H1 (cell line): ENCODE data around the gene ZNF791. TPM values are rescaled to one million over a fixed set of nuclear protein-coding genes. Genes with fewer than 3 reads are reported as not detected.

ENCODE experiments used
- CTCF ChIA-PET: fragments of 300-600 bp; sonication (Branson Sonifier 250); formaldehyde crosslinking; loops from one replicate; lab custom pipeline; 2021; ENCODE audit not compliant: partially characterized antibody; lab: Charles Lee
- POLR2A ChIA-PET: fragments of 300-600 bp; sonication (Branson Sonifier 250); formaldehyde crosslinking; loops from one replicate; lab custom pipeline; 2021; ENCODE audit warnings: inconsistent platforms; ENCODE audit not compliant: partially characterized antibody; lab: Charles Lee
- DNase-seq, 2 experiments: peaks; one replicate each; pipeline versions ENCODE4 v3.0.0 to v3.0.0-alpha.2; 2010 to 2022; ENCODE audit warnings: low spot score in 2 of 2, low read depth in 1 of 2, mixed read lengths in 1 of 2
- FAIRE-seq: peaks from 2 replicates; lab custom pipeline; 2011; peaks lifted over from hg19 to GRCh38; lab: Jason Lieb, UNC
- H2AFZ ChIP-seq: 2 replicates; pipeline ENCODE4 v1.8.1; 2012; ENCODE audit warnings: low read length, inconsistent platforms
- H2AK5ac ChIP-seq: 2 replicates; pipeline ENCODE4 v1.6.1; 2013; ENCODE audit warnings: low read depth, low read length
- H2BK120ac ChIP-seq: replicated peaks from 2 replicates; pipeline ENCODE3; 2013; ENCODE audit warnings: low read depth, low read length, inconsistent platforms
- H2BK12ac ChIP-seq: 2 replicates; pipeline ENCODE4 v1.6.1; 2013; ENCODE audit warnings: low read depth, low read length
- H2BK15ac ChIP-seq: 2 replicates; pipeline ENCODE4 v1.6.1; 2013; ENCODE audit warnings: low read length
- H2BK20ac ChIP-seq: 2 replicates; pipeline ENCODE4 v1.6.1; 2013; ENCODE audit warnings: low read length
- H2BK5ac ChIP-seq: 2 replicates; pipeline ENCODE4 v1.6.1; 2013; ENCODE audit warnings: low read depth, low read length
- H3K14ac ChIP-seq: 2 replicates; pipeline ENCODE4 v1.6.1; 2013; ENCODE audit warnings: inconsistent platforms; ENCODE audit not compliant: insufficient read length
- H3K18ac ChIP-seq: 2 replicates; pipeline ENCODE4 v1.6.1; 2013; ENCODE audit warnings: low read length; ENCODE audit errors: extremely low read depth
- H3K23ac ChIP-seq: 2 replicates; pipeline ENCODE4 v1.6.1; 2013; ENCODE audit warnings: inconsistent platforms; ENCODE audit not compliant: insufficient read length
- H3K23me2 ChIP-seq: 2 replicates; pipeline ENCODE4 v1.6.1; 2013; ENCODE audit warnings: low read depth, low read length
- H3K27ac ChIP-seq: 2 replicates; pipeline ENCODE4 v1.6.1; 2011; ENCODE audit warnings: low read depth, low read length, inconsistent platforms
- H3K27me3 ChIP-seq, 4 experiments: replicated peaks in 1 of 4; 1 replicate in 1 of 4; 2 replicates in 3 of 4; pipeline versions ENCODE4 v1.6.1 to v1.8.1; 2011 to 2013; ENCODE audit warnings: low read length in 3 of 4, mild to moderate bottlenecking in 3 of 4, inconsistent platforms in 2 of 4, mixed read lengths in 2 of 4, moderate library complexity in 1 of 4; ENCODE audit not compliant: control insufficient read depth in 3 of 4, insufficient read depth in 3 of 4; ENCODE audit errors: extremely low read depth in 1 of 4
- H3K36me3 ChIP-seq, 4 experiments: 2 replicates each; pipeline versions ENCODE4 v1.6.1 to v1.8.1; 2011 to 2013; ENCODE audit warnings: mild to moderate bottlenecking in 4 of 4, low read length in 3 of 4, moderate library complexity in 2 of 4, control low read depth in 1 of 4, inconsistent platforms in 1 of 4; ENCODE audit not compliant: insufficient read depth in 4 of 4, control insufficient read depth in 2 of 4
- H3K4ac ChIP-seq: replicated peaks from 2 replicates; pipeline ENCODE3; 2013; ENCODE audit warnings: low read length, low read depth, mixed read lengths, inconsistent platforms; ENCODE audit not compliant: insufficient read length
- H3K4me1 ChIP-seq, 4 experiments: replicated peaks in 1 of 4; 1 replicate in 1 of 4; 2 replicates in 3 of 4; pipeline versions ENCODE4 v1.6.1 to v1.8.1; 2011 to 2013; ENCODE audit warnings: low read length in 3 of 4, inconsistent platforms in 2 of 4, mixed read lengths in 1 of 4; ENCODE audit not compliant: insufficient read depth in 4 of 4, control insufficient read depth in 3 of 4
- H3K4me2 ChIP-seq, 2 experiments: 2 replicates each; pipeline versions ENCODE4 v1.6.1 to v1.8.1; 2011 to 2013; ENCODE audit warnings: low read depth in 2 of 2, low read length in 2 of 2, control low read depth in 1 of 2, inconsistent platforms in 1 of 2, mild to moderate bottlenecking in 1 of 2; ENCODE audit not compliant: insufficient read depth in 1 of 2
- H3K4me3 ChIP-seq, 4 experiments: fragments of 200-600, 300-600 bp in 1 of 4; sonication (generic), shearing (Covaris generic), sonication (Bioruptor Twin) in 1 of 4; 2 replicates each; pipeline versions ENCODE4 v1.5.1 to v1.8.1; 2011 to 2016; ENCODE audit warnings: low read length in 4 of 4, low read depth in 3 of 4, control low read depth in 2 of 4, inconsistent platforms in 2 of 4, mild to moderate bottlenecking in 2 of 4, mixed read lengths in 1 of 4, moderate library complexity in 1 of 4; ENCODE audit not compliant: insufficient read depth in 2 of 4; ENCODE audit errors: extremely low read depth in 1 of 4
- H3K56ac ChIP-seq: replicated peaks from 2 replicates; pipeline ENCODE3; 2013; ENCODE audit warnings: low read depth, mild to moderate bottlenecking, mixed read lengths, low read length, inconsistent platforms; ENCODE audit not compliant: insufficient read length
- H3K79me1 ChIP-seq: 2 replicates; pipeline ENCODE4 v1.6.1; 2013; ENCODE audit warnings: low read depth, low read length, control low read depth
- H3K79me2 ChIP-seq, 2 experiments: 2 replicates each; pipeline versions ENCODE4 v1.6.1 to v1.8.1; 2012 to 2013; ENCODE audit warnings: low read length in 2 of 2, mild to moderate bottlenecking in 2 of 2, inconsistent platforms in 1 of 2; ENCODE audit not compliant: insufficient read depth in 2 of 2, control insufficient read depth in 1 of 2
- H3K9ac ChIP-seq, 4 experiments: replicated peaks in 1 of 4; 1 replicate in 1 of 4; 2 replicates in 3 of 4; pipeline versions ENCODE4 v1.6.1 to v1.8.1; 2011 to 2013; ENCODE audit warnings: low read depth in 3 of 4, low read length in 3 of 4, control low read depth in 2 of 4, mild to moderate bottlenecking in 2 of 4, moderate library complexity in 2 of 4, inconsistent platforms in 1 of 4; ENCODE audit errors: extremely low read depth in 1 of 4
- H3K9me3 ChIP-seq, 2 experiments: 2 replicates each; pipeline versions ENCODE4 v1.6.1 to v1.8.1; 2012 to 2013; ENCODE audit warnings: mild to moderate bottlenecking in 2 of 2, moderate library complexity in 2 of 2, control low read depth in 1 of 2, inconsistent platforms in 1 of 2, low read depth in 1 of 2, low read length in 1 of 2, mixed read lengths in 1 of 2; ENCODE audit not compliant: insufficient read depth in 2 of 2
- H4K20me1 ChIP-seq, 2 experiments: replicated peaks in 1 of 2; 2 replicates each; pipeline versions ENCODE3 to v1.8.1; 2011 to 2013; ENCODE audit warnings: inconsistent platforms in 2 of 2, low read length in 2 of 2, mild to moderate bottlenecking in 1 of 2; ENCODE audit not compliant: insufficient read depth in 2 of 2, control insufficient read depth in 1 of 2
- H4K5ac ChIP-seq: 2 replicates; pipeline ENCODE4 v1.6.1; 2013; ENCODE audit warnings: low read length, low read depth, mixed read lengths, inconsistent platforms; ENCODE audit not compliant: insufficient read length
- H4K8ac ChIP-seq: 2 replicates; pipeline ENCODE4 v1.8.0; 2013; ENCODE audit warnings: mild to moderate bottlenecking, moderate library complexity, low read length, inconsistent platforms; ENCODE audit not compliant: insufficient read depth; ENCODE audit errors: extremely low read depth
- H4K91ac ChIP-seq: replicated peaks from 2 replicates; pipeline ENCODE3; 2013; ENCODE audit warnings: low read length, mixed read lengths, inconsistent platforms; ENCODE audit not compliant: insufficient read length
- CHD1 ChIP-seq: IDR thresholded peaks from 2 replicates; pipeline ENCODE4 v1.6.1; 2012; ENCODE audit warnings: low read depth, low read length, improper control_type of control experiment
- KDM1A ChIP-seq: fragments of 200-600, 300-600 bp; sonication (generic); IDR thresholded peaks from 2 replicates; pipeline ENCODE4 v1.7.1; 2016; ENCODE audit warnings: mild to moderate bottlenecking, low read length, borderline replicate concordance
- MAFK ChIP-seq: IDR thresholded peaks from 2 replicates; pipeline ENCODE4 v1.6.1; 2012; ENCODE audit warnings: low read depth, mild to moderate bottlenecking, improper control_type of control experiment, low read length
- RAD21 ChIP-seq, 2 experiments: IDR thresholded peaks in 1 of 2; conservative IDR thresholded peaks in 1 of 2; 2 replicates each; pipeline ENCODE4 v1.6.1; 2011; ENCODE audit warnings: low read depth in 2 of 2, low read length in 2 of 2, improper control_type of control experiment in 1 of 2, inconsistent platforms in 1 of 2, mild to moderate bottlenecking in 1 of 2, moderate library complexity in 1 of 2
- RBBP5 ChIP-seq: IDR thresholded peaks from 2 replicates; pipeline ENCODE4 v1.7.1; 2012; ENCODE audit warnings: low read depth, mild to moderate bottlenecking, inconsistent platforms, low read length, moderate library complexity, borderline replicate concordance
- SAP30 ChIP-seq: fragments of 300-600 bp; sonication (generic); IDR thresholded peaks from 2 replicates; pipeline ENCODE4 v1.7.1; 2012; ENCODE audit warnings: low read length, moderate library complexity, mild to moderate bottlenecking, inconsistent platforms; ENCODE audit not compliant: insufficient read depth, insufficient replicate concordance
- SIX5 ChIP-seq: IDR thresholded peaks from 2 replicates; pipeline ENCODE4 v1.6.1; 2011; ENCODE audit warnings: mild to moderate bottlenecking, low read depth, low read length
- SP4 ChIP-seq: IDR thresholded peaks from 2 replicates; pipeline ENCODE4 v1.6.1; 2012; ENCODE audit warnings: low read length, inconsistent platforms
- TAF1 ChIP-seq: IDR thresholded peaks from 2 replicates; pipeline ENCODE4 v1.6.1; 2011; ENCODE audit warnings: mild to moderate bottlenecking, low read depth, low read length
- TEAD4 ChIP-seq: IDR thresholded peaks from 2 replicates; pipeline ENCODE4 v1.6.1; 2012; ENCODE audit warnings: low read depth, low read length, inconsistent platforms, mixed read lengths
- USF2 ChIP-seq: IDR thresholded peaks from 2 replicates; pipeline ENCODE4 v1.6.1; 2011; ENCODE audit warnings: low read length, improper control_type of control experiment
- ZNF274 ChIP-seq: IDR thresholded peaks from 2 replicates; pipeline ENCODE4 v1.7.0; 2012; ENCODE audit warnings: low read length, borderline replicate concordance; ENCODE audit errors: extremely low read depth
- WGBS, 2 experiments: shearing (Covaris generic) in 1 of 2; methylation state at CpG; one replicate each; pipeline versions ENCODE4 v1.1.6 to v1.1.7; 2013 to 2015; ENCODE audit warnings: low lambda C conversion rate in 2 of 2, mixed read lengths in 2 of 2, inconsistent platforms in 1 of 2, low coverage in 1 of 2, missing lambda C conversion rate in 1 of 2; ENCODE audit not compliant: insufficient replicate concordance in 2 of 2, insufficient coverage in 1 of 2, insufficient read length in 1 of 2; ENCODE audit errors: extremely low coverage in 1 of 2, missing lambda C conversion rate in 1 of 2; 5-methylcytosine and 5-hydroxymethylcytosine counted together
- polyA plus RNA-seq, 7 experiments: library from polyadenylated mRNA; depleted of rRNA in 3 of 7; stranded (reverse) in 5 of 7; unstranded in 2 of 7; fragments of >200 nt in 5 of 7; fragments of 200-250 nt in 2 of 7; gene quantifications; 1 replicate in 5 of 7; 2 replicates in 1 of 7; 4 replicates in 1 of 7; pipeline versions ENCODE4 v1.2.1 to v1.2.3, GENCODE V29; 2011 to 2013; ENCODE audit warnings: missing spikeins in 2 of 7, mixed read lengths in 2 of 7
- total RNA-seq: library from RNA; stranded (reverse); fragmentation: NEBNext Ultra II Directional; extraction: Animal tissue kit (Norgen Biotek cat#: 25700); gene quantifications from 2 replicates; pipeline ENCODE4 v1.2.1, GENCODE V29; 2021

ZNF791 gene
- total and polyA plus RNA-seq, 2 of the 8 experiments (the other 6 are each of a cell fraction or from before 2014, with no cell fraction given): 4.1 to 18.6 TPM

DNA sequence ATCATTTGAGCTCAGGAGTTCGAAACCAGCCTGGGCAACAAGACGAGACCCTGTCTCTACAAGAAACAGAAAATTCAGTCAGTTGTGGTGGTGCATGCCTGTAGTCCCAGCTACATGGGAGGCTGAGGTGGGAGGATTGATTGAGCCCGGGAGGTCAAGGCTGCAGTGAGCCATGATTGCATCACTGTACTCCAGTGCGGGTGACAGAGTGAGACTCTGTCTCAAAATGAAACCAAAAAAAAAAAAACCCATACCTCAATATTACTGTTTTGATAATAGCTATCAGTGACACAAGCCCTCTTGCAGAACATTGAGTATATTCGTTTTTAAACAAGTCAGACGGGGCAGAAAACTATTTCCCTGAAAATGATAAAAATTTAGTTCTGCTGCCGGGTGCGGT lies 16.2 kb downstream of the ZNF791 start:
- peaks cover 34 to 39% of the 10 kb centered on the region in 2 experiments for H3K9me3 ChIP-seq
- H4K91ac ChIP-seq: no peak overlapping the region
- H3K4me3 ChIP-seq: no peak overlapping the region
- H2AFZ ChIP-seq: no peak overlapping the region
- peaks cover 0 to 5% of the 10 kb centered on the region in 2 experiments; a peak in 1 of 4 replicates for H3K79me2 ChIP-seq
- no peak overlapping the region for H2BK20ac ChIP-seq
- no peak overlapping the region; the same call in 1 of the 2 replicates for H4K8ac ChIP-seq
- no peak overlapping the region for H2BK5ac ChIP-seq
- no peak for DNase-seq
- 81% methylated on average over 8 of the region's 8 CpGs; no CpG with 5 or more reads in 1 of the 2 experiments for WGBS, 2 experiments
- H3K18ac ChIP-seq: no peak overlapping the region
- TF ChIP-seq SP4 (no peak), KDM1A (no peak), ZNF274 (no peak), SIX5 (no peak), MAFK (no peak), CHD1 (no peak), TAF1 (no peak), RBBP5 (no peak), TEAD4 (no peak), USF2 (no peak), SAP30 (no peak), RAD21 (IDR thresholded peaks at IDR 0.05 in 1 of 2, conservative IDR thresholded peaks at IDR 0.05 in 1 of 2; ENCODE audit: low read depth in 2 of 2, low read length in 2 of 2) (no peak)
- TF ChIP-seq, all 59 proteins: peak for 0
- no peak overlapping the region for H4K5ac ChIP-seq
- POLR2A ChIA-PET: interaction anchor here (1.1 to 1.2 kb wide), 2 partner anchors 9 to 16 kb away, joined by 3 to 4 read pairs; partner anchors contain the start of genes ZNF490 and ZNF791
- H3K4ac ChIP-seq: no peak overlapping the region
- no peak for FAIRE-seq
- no peak overlapping the region for H3K56ac ChIP-seq
- no peak overlapping the region for H3K27ac ChIP-seq
- H3K4me1 ChIP-seq: no peaks in the 10 kb centered on the region
- no peak overlapping the region for H2BK120ac ChIP-seq
- no peak overlapping the region for H3K9ac ChIP-seq
- no peak overlapping the region for H2BK15ac ChIP-seq
- no peaks in the 10 kb centered on the region for H3K79me1 ChIP-seq
- H3K27me3 ChIP-seq: no peaks in the 10 kb centered on the region
- no peak overlapping the region for H2AK5ac ChIP-seq
- no peaks in the 10 kb centered on the region for H4K20me1 ChIP-seq
- CTCF ChIA-PET: interaction anchor here (0.9 kb wide), 1 partner anchor 13 kb away, joined by 3 read pairs; no protein-coding TSS in a partner anchor
- H3K4me2 ChIP-seq: no peak overlapping the region
- no peak overlapping the region for H3K23ac ChIP-seq
- no peak overlapping the region for H3K14ac ChIP-seq
- H2BK12ac ChIP-seq: no peak overlapping the region
- no peaks in the 10 kb centered on the region for H3K23me2 ChIP-seq
- H3K36me3 ChIP-seq: peaks cover 9 to 74% (median 52%) of the 10 kb centered on the region in 4 experiments
